Measurements from ENCODE around the gene CITED4. TPM values are rescaled to one million over a fixed set of nuclear protein-coding genes. Genes with fewer than 3 reads are reported as not detected.

The CITED4 gene
- total RNA-seq, 1 donor from 2014 or later: 55.5 TPM

GRCh38 chr1:40829631-40830245 lies 32.4 kb downstream of the CITED4 start:
- TF ChIP-seq, protein P1, sequence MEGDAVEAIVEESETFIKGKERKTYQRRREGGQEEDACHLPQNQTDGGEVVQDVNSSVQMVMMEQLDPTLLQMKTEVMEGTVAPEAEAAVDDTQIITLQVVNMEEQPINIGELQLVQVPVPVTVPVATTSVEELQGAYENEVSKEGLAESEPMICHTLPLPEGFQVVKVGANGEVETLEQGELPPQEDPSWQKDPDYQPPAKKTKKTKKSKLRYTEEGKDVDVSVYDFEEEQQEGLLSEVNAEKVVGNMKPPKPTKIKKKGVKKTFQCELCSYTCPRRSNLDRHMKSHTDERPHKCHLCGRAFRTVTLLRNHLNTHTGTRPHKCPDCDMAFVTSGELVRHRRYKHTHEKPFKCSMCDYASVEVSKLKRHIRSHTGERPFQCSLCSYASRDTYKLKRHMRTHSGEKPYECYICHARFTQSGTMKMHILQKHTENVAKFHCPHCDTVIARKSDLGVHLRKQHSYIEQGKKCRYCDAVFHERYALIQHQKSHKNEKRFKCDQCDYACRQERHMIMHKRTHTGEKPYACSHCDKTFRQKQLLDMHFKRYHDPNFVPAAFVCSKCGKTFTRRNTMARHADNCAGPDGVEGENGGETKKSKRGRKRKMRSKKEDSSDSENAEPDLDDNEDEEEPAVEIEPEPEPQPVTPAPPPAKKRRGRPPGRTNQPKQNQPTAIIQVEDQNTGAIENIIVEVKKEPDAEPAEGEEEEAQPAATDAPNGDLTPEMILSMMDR (conservative IDR thresholded peaks at IDR 0.05; ENCODE audit: low read depth, low read length): no peak
- DNase-seq (ENCODE audit: low read depth): no peak
- H3K4me3 ChIP-seq (ENCODE audit: low read depth, low read length): no peak overlapping the region

DNA sequence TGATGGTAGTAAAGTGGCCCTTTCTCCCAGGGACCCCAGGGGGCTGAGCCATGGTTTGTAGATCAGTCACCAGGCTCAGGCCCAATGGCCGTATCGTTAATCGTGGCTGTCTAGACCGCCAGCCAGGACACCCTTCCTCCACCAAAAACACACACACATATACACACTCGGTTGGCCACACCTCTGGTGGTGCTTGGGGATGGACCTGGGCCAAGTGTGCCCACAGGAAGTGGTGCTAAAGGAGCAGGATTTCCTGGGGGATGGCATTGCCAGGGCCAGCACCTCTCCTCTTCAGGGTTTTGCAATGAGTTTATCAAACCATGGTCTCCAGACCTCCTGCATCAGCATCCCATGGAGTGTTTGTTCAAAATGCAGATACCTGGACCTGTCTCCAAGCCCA lies 36.2 kb downstream of the CITED4 start:
- no peak for DNase-seq (ENCODE audit: low read depth)
- TF ChIP-seq, protein P1 (conservative IDR thresholded peaks at IDR 0.05; ENCODE audit: low read depth, low read length): no peak

DNA sequence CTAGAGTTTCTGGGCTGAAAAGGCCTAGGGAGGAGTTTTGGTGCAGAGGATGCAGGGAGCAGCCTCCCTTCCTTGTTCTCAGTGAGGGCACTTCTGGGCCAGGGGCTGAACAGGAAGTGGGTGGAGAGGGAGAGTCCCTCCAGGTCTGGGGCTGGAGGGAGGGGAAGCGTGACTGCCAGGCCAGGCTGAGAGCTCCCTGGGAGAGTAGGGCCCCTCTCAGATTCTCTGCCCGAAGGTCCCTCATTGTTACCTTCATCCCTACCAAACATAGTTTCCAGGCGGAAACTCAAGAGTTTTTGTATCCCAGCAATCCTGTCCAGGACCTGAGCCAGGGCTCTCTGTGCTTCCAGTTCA lies 36.8 kb downstream of the CITED4 start:
- no peak overlapping the region for H3K4me3 ChIP-seq (ENCODE audit: low read depth, low read length)
- TF ChIP-seq, protein P1 (conservative IDR thresholded peaks at IDR 0.05; ENCODE audit: low read depth, low read length): no peak
- DNase-seq (ENCODE audit: low read depth): no peak

More for the DNA sequence above, 36.2 kb downstream of the CITED4 start:
- no peak overlapping the region for H3K4me3 ChIP-seq (ENCODE audit: low read depth, low read length)

DNA sequence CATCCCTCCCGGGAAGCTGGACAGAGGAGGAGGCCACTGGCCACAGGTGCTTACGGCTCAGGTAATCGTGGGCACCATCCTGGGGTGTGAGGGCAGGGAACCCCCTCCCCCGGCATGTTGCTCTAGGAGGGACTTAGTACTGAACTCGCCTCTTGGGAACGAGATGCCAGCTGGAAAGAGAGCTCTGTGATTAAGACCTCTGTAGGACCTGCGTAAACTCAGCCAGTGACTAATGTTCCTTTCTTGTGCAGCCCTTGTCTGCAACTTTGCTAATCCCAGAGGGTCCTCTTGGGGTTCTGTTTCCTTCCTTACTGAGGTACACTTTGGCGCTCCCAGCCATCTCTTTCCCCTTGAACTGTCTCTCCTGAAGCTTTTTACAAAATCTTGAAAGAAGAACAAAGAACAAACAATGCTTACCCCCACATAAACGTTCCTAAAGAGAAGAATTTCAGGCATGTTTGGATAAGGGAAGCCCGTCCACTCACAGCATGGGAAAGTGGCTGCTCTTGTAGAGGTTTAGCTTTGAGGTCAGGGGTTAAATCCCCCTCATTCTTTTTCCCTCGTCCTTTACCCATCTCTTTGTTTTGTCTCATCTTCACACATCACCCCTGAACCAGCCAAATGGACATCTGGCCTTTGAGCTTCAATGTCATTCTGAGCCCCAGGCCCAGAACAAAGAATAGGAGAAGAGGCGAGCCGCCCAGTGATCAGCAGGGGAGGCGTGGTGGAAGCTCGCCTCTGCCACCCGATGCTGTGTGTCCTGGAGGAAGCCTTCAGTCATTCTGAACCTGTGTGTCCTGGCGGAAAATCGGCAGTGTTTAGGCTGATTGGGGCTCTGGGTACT lies 37.4 kb downstream of the CITED4 start:
- H3K4me3 ChIP-seq (ENCODE audit: low read depth, low read length): no peak overlapping the region
- no peak for DNase-seq (ENCODE audit: low read depth)
- TF ChIP-seq, protein P1 (conservative IDR thresholded peaks at IDR 0.05; ENCODE audit: low read depth, low read length): no peak

GRCh38 chr1:40823983-40824382 lies 38.2 kb downstream of the CITED4 start:
- no peak for DNase-seq (ENCODE audit: low read depth)
- H3K4me3 ChIP-seq (ENCODE audit: low read depth, low read length): no peak overlapping the region
- TF ChIP-seq, protein P1 (conservative IDR thresholded peaks at IDR 0.05; ENCODE audit: low read depth, low read length): no peak

DNA sequence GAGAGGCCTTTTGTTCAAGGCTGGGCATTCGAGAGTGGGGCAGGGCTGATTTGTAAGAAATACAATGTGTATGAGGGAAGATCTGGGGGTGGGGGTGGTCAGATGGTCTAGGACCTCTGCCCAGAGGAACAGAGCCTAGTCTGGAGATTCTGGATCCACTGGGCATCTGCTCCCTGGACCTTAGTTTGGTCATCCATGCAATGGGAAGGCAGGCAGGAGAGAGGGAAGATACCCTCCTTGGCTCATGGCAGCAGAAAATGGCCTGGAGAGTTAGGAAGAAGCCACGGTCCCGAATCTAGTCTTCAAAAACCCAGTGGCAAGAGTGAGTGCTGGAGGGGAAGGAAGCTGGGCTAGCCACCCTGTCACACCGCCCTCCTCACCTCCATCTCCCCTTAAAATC lies 38.8 kb downstream of the CITED4 start:
- TF ChIP-seq, protein P1 (conservative IDR thresholded peaks at IDR 0.05; ENCODE audit: low read depth, low read length): no peak
- no peak overlapping the region for H3K4me3 ChIP-seq (ENCODE audit: low read depth, low read length)
- DNase-seq (ENCODE audit: low read depth): no peak
